Measurements from ENCODE around the gene SPATC1L. TPM values are rescaled to one million over a fixed set of nuclear protein-coding genes. Genes with fewer than 3 reads are reported as not detected.
"Not testable (repeated sequence)": the region's sequence is repeated elsewhere in the genome, so short reads cannot be mapped to it uniquely, and the experiment has no call there.

The SPATC1L gene
- total RNA-seq, 1 donor from 2014 or later: 1.1 TPM

- FAIRE-seq (no peak), DNase-seq (ENCODE audit: low read depth) (no peak)
- H3K27me3 ChIP-seq (ENCODE audit: control insufficient read depth, insufficient read depth, low read length): no peaks in the 10 kb centered on the region
- no peak overlapping the region for H3K4me3 ChIP-seq (ENCODE audit: low read depth, low read length)
- H3K36me3 ChIP-seq (ENCODE audit: control insufficient read depth, insufficient read depth, low read length): peaks cover 20% of the 10 kb centered on the region
- no peak for TF ChIP-seq CTCF (IDR thresholded peaks at IDR 0.05; ENCODE audit: insufficient read depth, low read length, severe bottlenecking)
Observed at GRCh38 chr21:46202592-46203202, 18.4 kb upstream of the SPATC1L start.

- H3K27me3 ChIP-seq (ENCODE audit: control insufficient read depth, insufficient read depth, low read length); FAIRE-seq; DNase-seq (ENCODE audit: low read depth); H3K4me3 ChIP-seq (ENCODE audit: low read depth, low read length): not testable (repeated sequence)
- peaks cover 17% of the 10 kb centered on the region for H3K36me3 ChIP-seq (ENCODE audit: control insufficient read depth, insufficient read depth, low read length)
Observed at GRCh38 chr21:46200877-46201803, 16.9 kb upstream of the SPATC1L start.

GRCh38 chr21:46199436-46200373, 15.4 kb upstream of the SPATC1L start:
- Histone ChIP-seq H3K36me3 (ENCODE audit: control insufficient read depth, insufficient read depth, low read length) (peaks cover 20% of the 10 kb centered on the region), H3K27me3 (ENCODE audit: control insufficient read depth, insufficient read depth, low read length) (no peaks in the 10 kb centered on the region), H3K4me3 (ENCODE audit: low read depth, low read length) (no peak overlapping the region)
- FAIRE-seq: no peak
- no peak for TF ChIP-seq CTCF (IDR thresholded peaks at IDR 0.05; ENCODE audit: insufficient read depth, low read length, severe bottlenecking)
- no peak for DNase-seq (ENCODE audit: low read depth)

GRCh38 chr21:46196733-46197132, 12.5 kb upstream of the SPATC1L start:
- H3K4me3 ChIP-seq (ENCODE audit: low read depth, low read length): no peak overlapping the region
- TF ChIP-seq CTCF (IDR thresholded peaks at IDR 0.05; ENCODE audit: insufficient read depth, low read length, severe bottlenecking): no peak
- DNase-seq (ENCODE audit: low read depth) (no peak), FAIRE-seq (no peak)
- peaks cover 30% of the 10 kb centered on the region for H3K36me3 ChIP-seq (ENCODE audit: control insufficient read depth, insufficient read depth, low read length)
- no peaks in the 10 kb centered on the region for H3K27me3 ChIP-seq (ENCODE audit: control insufficient read depth, insufficient read depth, low read length)

GRCh38 chr21:46195595-46196195, 11.4 kb upstream of the SPATC1L start:
- Histone ChIP-seq H3K4me3 (ENCODE audit: low read depth, low read length) (no peak overlapping the region), H3K27me3 (ENCODE audit: control insufficient read depth, insufficient read depth, low read length) (no peaks in the 10 kb centered on the region), H3K36me3 (ENCODE audit: control insufficient read depth, insufficient read depth, low read length) (peaks cover 32% of the 10 kb centered on the region)
- DNase-seq (ENCODE audit: low read depth) (no peak), FAIRE-seq (no peak)
- no peak for TF ChIP-seq CTCF (IDR thresholded peaks at IDR 0.05; ENCODE audit: insufficient read depth, low read length, severe bottlenecking)

All from bronchial epithelial cell (primary cell).